Sciatic nerve (tissue), 2 donors: Measurements from ENCODE around the gene HES4. TPM values are rescaled to one million over a fixed set of nuclear protein-coding genes. Genes with fewer than 3 reads are reported as not detected.
"Not testable (repeated sequence)": the region's sequence is repeated elsewhere in the genome, so short reads cannot be mapped to it uniquely, and the experiment has no call there.

ENCODE experiments used
- ATAC-seq: fragments of 200-7000 bp; cut with Tn5 transposase; one replicate; pipeline ENCODE4 v1.9.1; 2020; ENCODE audit warnings: mild to moderate bottlenecking, moderate library complexity
- DNase-seq: peaks from one replicate; pipeline ENCODE4 v3.0.0-alpha.2; 2020; ENCODE audit warnings: low spot score
- intact Hi-C: fragments of 100-400 bp; cut with DNase I; formaldehyde crosslinking; loops from one replicate; pipeline ENCODE4 v1.14.2; 2022
- total RNA-seq: library from RNA; stranded (reverse); fragmentation: NEBNext Ultra II Directional; extraction: Animal tissue kit (Norgen Biotek cat#: 25700); gene quantifications from one replicate; pipeline ENCODE4 v1.2.1, GENCODE V29; 2021
- donor health status: DM: no; HTN: no; CAD: no.
- donor health status: DM: no; HTN: no; CAD: no.

The HES4 gene
- total RNA-seq, 1 donor from 2014 or later = 30.5 TPM

- intact Hi-C loops = loop anchor here (5.0 kb wide), 1 partner anchor 78 kb away; no protein-coding TSS in a partner anchor
- ATAC-seq (peak; percentile 60), DNase-seq (no peak)
These were observed 16.0 kb downstream of the HES4 start for GRCh38 chr1:983798-984475.

- ATAC-seq (no peak), DNase-seq (no peak)
- intact Hi-C loops = loop anchor here (5.0 kb wide), 1 partner anchor 79 kb away; no protein-coding TSS in a partner anchor
These were observed 17.0 kb downstream of the HES4 start for GRCh38 chr1:982765-983436.

GRCh38 chr1:981955-982558, 17.8 kb downstream of the HES4 start, which contains the start of gene PERM1:
Gene PERM1 (minus strand): TSS chr1:982093. CDS start chr1:981029, 1,064 bp downstream.
- intact Hi-C loops = loop anchor here (5.0 kb wide), 1 partner anchor 80 kb away; no protein-coding TSS in a partner anchor
- DNase-seq (no peak), ATAC-seq (peak; percentile 4)

- intact Hi-C loops = loop anchor here (5.0 kb wide), 1 partner anchor 81 kb away; no protein-coding TSS in a partner anchor
- DNase-seq (no peak), ATAC-seq (no peak)
These were observed 18.4 kb downstream of the HES4 start for GRCh38 chr1:981491-981954.

- DNase-seq (no peak), ATAC-seq (peak; percentile 12)
- intact Hi-C loops = loop anchor here (5.0 kb wide), 1 partner anchor 82 kb away; no protein-coding TSS in a partner anchor
These were observed 19.1 kb downstream of the HES4 start for GRCh38 chr1:980602-981395.

- ATAC-seq (no peak), DNase-seq (no peak)
- intact Hi-C loops = loop anchor here (5.0 kb wide), 1 partner anchor 82 kb away; no protein-coding TSS in a partner anchor
These were observed 19.7 kb downstream of the HES4 start for GRCh38 chr1:980137-980571.

- intact Hi-C loops = loop anchor here (5.0 kb wide), 1 partner anchor 83 kb away; no protein-coding TSS in a partner anchor
These were observed 20.2 kb downstream of the HES4 start for GRCh38 chr1:979744-980072.

GRCh38 chr1:978835-979743, 20.8 kb downstream of the HES4 start:
- ATAC-seq (no peak), DNase-seq (no peak)
- intact Hi-C loops = no loop called here

More at GRCh38 chr1:979744-980072, 20.2 kb downstream of the HES4 start:
- DNase-seq (no peak), ATAC-seq (no peak)

GRCh38 chr1:978069-978834, 21.6 kb downstream of the HES4 start:
- intact Hi-C loops = no loop called here
- ATAC-seq (no peak), DNase-seq (no peak)

- DNase-seq, ATAC-seq, intact Hi-C loops: not testable (repeated sequence)
These were observed 23.1 kb downstream of the HES4 start for GRCh38 chr1:976791-977190.

- peak; percentile 67 for ATAC-seq
- no peak for DNase-seq
- intact Hi-C loops = no loop called here
These were observed 23.8 kb downstream of the HES4 start for GRCh38 chr1:975896-976683.

GRCh38 chr1:975365-975764, 24.5 kb downstream of the HES4 start:
- ATAC-seq (no peak), DNase-seq (no peak)
- intact Hi-C loops = no loop called here

GRCh38 chr1:974687-975328, 25.1 kb downstream of the HES4 start:
- ATAC-seq (no peak), DNase-seq (no peak)
- intact Hi-C loops = no loop called here

GRCh38 chr1:974293-974640, 25.6 kb downstream of the HES4 start:
- DNase-seq (no peak), ATAC-seq (no peak)
- intact Hi-C loops = no loop called here

- no peak for DNase-seq
- intact Hi-C loops = no loop called here
- ATAC-seq = no peak
These were observed 26.2 kb downstream of the HES4 start for GRCh38 chr1:973459-974292.
